GM12873 (cell line): ENCODE results near the gene FOXI2.

Experiments used
- TF ChIP-seq, protein P1 (sequence below): IDR thresholded peaks from 2 replicates; pipeline ENCODE4 v1.5.1; 2012; ENCODE audit warnings: low read depth, mild to moderate bottlenecking, moderate library complexity, low read length, control low read depth; ENCODE audit not compliant: insufficient read depth; ENCODE audit errors: missing control alignments

The FOXI2 gene

DNA sequence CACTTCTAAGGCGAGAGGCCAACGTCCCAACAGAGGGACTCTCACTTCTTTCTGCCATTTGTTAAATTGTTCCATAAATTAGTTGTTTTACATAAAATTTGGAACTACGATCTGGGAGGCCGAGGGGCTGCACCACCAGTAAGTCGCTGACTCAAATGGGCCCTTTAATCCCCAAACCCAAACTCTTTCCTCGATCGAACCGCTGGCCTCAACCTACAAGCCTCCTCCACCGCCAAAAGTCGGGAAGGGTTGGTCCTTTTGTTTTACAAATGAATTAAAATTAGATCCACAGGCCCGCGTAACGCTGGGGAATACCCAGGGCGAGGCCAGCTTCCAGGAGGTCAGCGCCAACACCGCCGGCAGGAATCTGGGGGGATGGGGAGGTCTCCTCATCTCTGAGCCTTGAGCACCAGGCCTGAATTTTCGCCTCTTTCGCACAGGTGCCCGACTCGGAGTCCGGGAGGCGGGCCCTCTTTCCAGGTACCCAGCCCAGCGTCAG lies 1.2 kb upstream of the FOXI2 start:
- TF ChIP-seq, protein P1, sequence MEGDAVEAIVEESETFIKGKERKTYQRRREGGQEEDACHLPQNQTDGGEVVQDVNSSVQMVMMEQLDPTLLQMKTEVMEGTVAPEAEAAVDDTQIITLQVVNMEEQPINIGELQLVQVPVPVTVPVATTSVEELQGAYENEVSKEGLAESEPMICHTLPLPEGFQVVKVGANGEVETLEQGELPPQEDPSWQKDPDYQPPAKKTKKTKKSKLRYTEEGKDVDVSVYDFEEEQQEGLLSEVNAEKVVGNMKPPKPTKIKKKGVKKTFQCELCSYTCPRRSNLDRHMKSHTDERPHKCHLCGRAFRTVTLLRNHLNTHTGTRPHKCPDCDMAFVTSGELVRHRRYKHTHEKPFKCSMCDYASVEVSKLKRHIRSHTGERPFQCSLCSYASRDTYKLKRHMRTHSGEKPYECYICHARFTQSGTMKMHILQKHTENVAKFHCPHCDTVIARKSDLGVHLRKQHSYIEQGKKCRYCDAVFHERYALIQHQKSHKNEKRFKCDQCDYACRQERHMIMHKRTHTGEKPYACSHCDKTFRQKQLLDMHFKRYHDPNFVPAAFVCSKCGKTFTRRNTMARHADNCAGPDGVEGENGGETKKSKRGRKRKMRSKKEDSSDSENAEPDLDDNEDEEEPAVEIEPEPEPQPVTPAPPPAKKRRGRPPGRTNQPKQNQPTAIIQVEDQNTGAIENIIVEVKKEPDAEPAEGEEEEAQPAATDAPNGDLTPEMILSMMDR = no peak

DNA sequence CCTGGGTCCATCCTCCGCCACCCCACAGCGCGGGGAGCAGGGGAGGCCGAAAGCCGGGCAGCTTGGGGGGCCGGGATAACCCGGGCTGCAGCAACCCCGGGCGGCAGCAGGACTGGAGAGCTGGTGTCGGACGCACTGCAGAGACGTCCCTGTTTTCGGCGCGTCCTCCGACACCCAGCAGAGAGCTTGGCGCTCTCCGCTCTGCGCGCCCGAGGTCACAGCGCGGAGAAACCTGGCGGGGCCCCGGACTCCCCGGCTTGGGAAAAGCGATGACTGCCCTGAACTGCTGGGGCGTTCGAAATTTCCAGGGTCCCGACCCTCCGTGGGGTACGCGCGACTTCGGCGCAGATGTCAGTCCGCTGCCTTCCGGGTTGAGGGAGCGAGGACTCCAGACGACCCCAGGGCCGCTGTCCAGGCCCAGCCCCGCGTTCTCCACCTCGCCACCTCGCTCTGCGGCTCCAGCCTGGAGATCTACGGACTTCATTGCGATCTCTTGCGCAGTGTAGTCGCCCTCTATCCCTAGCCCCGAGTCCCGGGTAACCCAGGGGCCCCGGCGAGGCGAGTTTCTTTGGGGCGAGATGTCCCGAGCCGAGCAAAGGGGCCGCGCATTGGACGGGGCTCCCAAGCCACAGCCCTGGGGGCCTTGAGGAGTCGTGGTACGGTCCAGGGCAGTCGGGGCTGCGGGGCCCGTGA lies 617 bp upstream of the FOXI2 start:
- TF ChIP-seq, protein P1 = no peak

DNA sequence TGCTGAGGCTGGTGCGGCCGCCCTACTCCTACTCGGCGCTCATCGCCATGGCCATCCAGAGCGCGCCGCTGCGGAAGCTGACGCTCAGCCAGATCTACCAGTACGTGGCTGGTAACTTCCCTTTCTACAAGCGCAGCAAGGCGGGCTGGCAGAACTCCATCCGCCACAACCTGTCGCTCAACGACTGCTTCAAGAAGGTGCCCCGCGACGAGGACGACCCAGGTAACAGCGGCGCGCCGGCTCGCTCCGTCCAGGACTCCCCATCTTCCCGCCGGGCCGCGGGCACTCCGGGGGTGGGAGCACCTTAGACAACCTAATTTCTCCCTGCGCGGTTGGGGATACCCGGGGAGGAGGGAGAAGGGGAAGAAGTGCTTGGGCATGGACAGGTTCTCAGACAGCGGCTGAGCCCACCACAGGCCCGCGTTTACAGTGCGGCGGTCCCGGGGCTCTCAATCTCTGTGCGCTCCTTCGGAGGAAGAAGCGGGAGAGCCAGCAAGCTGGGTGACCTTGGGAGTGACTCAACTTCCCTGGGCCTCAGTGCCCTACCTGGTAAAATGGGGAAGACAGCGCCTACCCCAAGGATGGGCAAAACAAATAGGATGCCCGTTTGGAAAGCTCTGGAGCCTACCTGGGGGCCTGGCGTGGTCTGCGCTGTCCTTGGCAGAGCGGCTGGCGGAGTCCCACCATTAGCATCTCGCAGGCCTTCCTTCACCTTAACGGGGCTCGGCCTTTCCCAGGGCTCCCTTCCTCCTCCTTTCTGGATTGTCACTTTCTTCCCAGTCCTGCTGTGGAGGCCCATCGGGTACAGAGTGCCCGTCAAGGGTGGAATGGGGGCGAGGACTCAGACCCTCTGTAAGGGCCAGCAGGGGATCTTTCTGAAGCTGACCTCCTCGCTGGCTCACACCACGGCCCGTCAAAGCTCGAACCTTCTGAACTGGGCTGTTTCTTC lies 852 bp downstream of the FOXI2 start:
- TF ChIP-seq, protein P1 = no peak

DNA sequence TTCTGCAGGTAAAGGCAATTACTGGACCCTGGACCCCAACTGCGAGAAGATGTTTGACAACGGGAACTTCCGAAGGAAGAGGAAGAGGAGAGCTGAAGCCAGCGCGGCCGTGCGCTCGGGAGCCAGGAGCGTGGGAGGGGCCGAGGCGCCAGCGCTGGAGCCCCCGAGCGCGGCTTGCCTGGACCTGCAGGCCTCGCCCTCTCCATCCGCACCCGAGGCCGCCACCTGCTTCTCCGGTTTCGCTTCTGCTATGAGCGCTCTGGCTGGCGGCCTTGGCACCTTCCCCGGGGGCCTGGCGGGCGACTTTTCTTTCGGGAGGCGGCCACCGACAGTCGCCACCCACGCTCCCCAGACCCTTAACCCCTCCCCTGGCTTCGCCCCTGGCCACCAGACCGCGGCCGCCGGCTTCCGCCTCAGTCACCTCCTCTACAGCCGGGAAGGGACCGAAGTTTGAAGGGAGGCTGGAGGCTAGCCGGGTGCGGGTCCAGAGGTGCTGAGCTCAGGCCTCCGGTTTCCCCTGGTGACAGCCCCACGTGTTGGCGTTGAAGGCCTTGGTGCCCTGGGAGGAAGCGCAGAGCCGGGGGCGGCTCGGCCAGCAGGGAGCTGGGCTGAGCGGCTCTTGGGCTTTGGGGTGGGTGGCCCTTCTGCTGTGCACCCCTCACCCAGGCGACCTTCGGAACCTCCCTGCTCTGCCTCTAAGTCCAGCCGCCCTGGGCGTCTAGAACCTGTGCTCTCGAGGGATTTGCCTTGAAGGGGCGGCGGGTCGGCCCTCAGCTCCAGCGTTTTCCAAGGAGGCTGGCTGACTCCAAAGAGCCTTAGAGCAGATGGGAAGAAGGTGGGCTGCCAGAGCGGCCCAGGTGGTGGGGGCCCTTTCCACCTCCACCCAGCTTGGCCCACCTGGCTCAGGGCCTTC lies 1.8 kb downstream of the FOXI2 start:
- TF ChIP-seq, protein P1 = no peak

DNA sequence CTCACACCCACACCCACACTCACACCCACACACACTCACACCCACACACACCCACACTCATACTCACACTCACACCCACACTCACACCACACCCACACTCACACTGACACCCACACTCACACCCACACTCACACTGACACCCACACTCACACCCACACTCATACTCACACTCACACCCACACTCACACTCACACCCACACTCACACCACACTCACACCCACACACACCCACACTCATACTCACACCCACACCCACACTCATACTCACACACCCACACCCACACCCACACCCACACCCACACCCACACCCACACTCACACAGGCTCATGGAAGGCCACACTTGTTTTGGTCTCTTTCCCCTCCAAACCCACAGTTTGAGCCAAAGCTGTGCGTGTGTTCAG lies 2.9 kb downstream of the FOXI2 start:
- TF ChIP-seq, protein P1 = no peak

DNA sequence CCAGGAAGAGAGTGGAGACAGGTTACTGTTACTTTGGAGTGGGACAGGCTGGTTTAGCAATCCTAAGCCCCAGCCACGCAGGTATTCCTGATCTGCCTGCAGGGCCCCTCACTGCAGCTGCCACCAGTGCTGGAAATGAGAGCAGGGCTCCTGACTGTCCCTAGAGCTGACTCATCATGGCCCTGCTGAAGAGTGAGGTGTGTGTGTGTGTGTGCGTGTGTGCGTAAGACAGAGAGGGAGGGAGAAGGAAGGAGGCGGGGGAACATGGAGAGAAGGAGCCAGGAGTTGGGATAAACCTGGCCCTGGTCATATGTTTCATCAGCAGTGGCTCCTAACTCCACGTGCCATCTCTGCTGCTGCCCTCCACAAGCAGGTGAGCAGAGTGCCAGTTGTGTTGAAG lies 3.6 kb downstream of the FOXI2 start:
- TF ChIP-seq, protein P1 = no peak
